Bone marrow (tissue), 2 donors: Measurements from ENCODE around the gene TEX13B.
"Not testable (repeated sequence)": the region's sequence is repeated elsewhere in the genome, so short reads cannot be mapped to it uniquely, and the experiment has no call there.

Experiments used
- DNase-seq, 2 donors: peaks; one replicate each; lab custom pipeline; 2025; lab: John Stamatoyannopoulos, UW

The TEX13B gene, protein sequence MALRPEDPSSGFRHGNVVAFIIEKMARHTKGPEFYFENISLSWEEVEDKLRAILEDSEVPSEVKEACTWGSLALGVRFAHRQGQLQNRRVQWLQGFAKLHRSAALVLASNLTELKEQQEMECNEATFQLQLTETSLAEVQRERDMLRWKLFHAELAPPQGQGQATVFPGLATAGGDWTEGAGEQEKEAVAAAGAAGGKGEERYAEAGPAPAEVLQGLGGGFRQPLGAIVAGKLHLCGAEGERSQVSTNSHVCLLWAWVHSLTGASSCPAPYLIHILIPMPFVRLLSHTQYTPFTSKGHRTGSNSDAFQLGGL

DNA sequence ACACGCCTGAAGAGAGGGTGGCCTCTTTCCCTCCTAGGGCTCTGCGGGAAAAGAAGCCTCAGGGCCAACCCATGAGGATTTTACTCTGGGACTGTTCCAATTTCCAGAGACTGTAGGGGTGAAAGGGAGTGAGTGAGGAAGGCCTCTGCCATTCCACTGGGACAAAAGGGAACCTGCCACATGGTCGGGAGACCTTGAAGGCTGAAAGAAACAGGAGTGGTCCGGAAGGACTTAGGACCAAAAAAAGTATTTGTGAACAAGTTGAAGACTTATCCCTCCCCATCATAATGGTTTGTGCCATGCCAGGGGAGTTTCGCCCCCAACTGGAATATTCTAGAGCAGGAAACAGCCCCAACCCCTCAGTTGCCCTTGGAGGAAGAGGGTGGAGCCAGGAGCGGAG, at the start of gene TEX13B:
Gene TEX13B, minus strand, starts transcription at position 15 of the 400 bp plus-strand sequence. CDS start 243 bp downstream, outside the sequence.
- DNase-seq = no peak

DNA sequence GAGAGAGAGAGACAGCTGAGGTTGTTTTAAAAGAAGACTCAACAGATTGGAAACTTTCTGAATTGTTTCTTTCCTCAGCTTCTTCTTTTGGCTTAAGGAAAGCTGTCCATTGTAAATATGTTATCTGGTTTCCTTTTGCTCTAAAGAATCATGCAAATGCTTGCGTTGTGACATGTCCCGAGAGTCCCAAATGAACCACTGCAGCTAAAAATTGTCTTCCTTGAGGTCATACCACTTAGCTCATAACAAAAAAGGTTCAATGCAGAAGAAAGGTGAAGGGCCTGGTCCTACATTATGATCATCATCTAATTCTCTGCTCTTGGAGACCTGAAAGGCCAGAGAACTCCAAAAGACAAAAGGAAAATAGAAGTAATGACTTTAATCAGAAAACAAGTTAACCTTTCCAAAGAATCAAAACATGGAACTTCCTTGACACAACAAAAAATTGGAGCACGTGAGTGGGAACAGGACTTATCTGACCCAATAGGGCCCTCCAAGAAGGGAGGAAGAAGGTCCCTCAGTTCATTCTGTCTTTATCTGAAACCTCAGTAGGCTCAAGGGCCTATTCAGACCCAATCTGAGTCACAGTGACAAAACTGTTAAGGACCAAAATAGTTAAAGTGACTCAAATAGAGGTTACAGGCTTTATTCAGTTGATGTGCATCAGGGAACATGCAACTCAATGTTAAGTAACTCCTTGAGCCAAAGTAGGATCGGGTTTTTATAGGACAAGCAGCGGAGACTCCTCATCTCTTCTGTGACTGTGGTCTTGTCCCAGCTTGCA, 48.0 kb upstream of the TEX13B start:
- DNase-seq = no peak

DNA sequence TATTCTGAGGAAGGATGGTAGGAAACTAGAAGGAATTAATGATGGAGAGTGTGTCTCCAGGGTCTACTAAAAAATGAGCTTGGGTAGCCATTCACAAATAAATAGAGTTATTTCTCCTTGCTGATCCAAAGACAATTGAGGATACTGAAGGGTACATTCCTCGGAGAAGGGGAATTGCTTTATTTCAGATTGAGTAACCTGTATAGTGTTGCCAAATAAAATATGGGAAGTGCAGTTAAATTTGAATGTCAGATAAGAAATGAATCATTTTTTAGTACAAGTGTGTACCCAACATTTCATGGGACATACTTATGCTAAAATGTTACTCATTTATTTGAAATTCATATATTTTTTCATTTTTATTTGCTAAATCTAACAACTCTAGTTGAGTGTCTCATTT, 46.7 kb upstream of the TEX13B start:
- DNase-seq = no peak

DNA sequence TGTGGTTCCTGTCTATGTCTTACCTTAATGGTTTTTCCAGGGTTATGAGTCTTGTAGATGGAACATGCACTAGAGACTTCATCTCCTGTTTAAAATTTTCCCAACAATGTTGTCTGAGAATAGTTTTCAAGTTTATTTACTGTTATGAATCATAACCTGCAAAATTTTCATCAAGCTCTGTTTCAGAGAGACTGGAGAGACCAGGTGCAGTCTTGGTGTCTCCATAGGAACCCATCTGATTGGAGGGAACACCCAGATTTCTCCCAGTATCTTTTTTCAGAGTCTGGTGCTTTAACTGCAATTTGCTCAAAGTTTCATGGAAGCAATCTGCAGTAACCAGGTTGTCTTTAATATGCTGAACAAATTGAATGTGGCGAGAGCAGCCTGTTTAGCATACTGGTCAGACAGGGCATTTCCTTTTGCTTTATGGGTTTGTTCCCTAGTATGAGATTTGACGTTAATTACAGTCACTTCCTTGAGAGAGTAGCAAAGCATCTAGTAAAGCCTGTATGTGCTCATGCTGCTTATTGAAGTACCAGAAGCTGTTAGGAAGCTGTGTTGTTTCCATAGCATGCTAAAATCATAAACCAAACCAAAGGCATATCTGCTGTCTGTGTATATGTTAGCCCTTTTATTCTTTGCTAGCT, 43.9 kb upstream of the TEX13B start:
- DNase-seq = no peak

DNA sequence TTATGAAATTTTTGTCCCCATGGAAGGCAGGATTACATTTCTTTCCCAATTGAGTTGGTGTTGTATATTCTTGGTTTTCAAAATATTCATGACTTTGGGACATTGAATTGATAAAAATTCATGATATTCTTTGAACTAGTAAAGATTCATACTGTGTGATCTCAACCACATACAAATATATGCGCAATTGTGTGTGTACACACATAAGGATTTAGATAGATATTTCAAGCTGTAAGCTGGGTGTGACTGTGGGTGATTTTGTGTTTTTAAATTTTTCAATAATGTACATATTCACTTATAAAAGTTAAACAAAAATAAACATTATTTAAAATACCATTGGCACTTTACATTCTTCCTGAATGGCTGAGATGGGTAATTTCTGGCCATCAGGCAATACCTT, 43.2 kb upstream of the TEX13B start:
- no peak for DNase-seq

DNA sequence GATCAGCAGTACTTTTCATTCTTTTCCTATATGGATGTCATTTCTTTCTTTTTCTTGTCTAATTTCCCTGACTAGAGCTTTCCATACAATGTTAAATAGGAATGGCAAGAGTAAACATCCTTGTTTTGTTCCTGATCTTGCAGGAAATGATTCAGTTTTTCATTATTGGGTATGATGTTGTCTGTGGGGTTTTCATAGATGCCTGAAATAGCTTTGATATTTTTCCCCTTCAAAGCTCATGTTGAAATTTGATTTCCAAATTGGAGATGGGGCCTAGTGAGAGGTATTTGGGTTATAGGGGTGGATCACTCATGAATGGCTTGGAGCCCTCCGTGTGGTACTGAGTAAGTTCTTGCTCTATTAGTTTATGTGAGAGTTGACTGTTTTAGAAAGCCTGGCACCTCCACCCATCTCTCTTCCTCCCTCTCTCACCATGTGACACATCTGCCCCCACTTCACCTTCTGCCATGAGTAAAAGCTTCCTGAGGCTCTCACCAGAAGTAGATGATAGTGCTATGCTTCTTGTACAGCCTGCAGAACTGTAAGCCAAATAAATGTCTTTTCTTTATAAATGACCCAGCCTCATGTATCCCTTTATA, 40.4 kb upstream of the TEX13B start:
- no peak for DNase-seq

DNA sequence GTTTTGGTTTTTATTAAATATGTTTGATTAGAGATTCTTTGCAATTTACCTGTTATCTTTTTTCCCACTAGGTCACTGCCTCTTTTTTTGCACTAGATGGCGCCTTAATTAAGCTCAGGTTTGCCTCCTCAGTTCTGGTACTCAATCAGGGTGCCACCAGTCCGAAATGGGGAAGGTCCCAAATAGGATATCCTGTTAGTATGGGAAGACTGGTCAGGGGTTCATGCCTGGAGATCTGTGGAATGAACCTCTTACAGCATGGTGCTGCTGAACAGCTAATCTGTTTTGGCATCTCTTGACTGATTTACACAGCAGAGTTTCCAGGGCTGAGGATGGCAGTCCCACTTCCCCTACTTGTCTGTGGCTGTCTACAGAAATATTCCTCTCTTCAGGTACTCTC, 38.5 kb upstream of the TEX13B start:
- DNase-seq = no peak

DNA sequence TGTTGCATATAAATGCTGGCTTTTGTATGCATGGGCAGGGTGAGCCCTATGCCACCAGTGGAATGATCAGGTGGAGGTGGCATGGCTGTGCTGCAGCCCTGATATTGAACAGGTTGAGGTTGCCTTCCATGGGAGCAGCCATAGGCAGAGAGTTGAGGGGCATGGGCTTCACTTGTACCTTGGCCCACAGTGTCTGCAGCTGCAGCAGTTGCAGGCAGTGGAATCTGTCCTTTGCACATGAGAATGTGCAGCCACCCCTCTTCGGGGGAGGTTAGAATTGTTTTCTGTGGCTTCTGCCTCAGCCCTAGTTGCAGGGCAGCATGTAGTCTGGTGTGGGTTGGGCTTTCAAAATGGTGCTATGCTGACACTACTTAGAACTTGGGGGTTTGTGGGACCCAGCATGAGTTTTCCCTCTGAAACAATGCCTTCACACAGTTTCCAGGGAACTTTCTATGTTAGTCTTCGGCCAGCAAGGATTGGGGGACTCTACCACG, 37.3 kb upstream of the TEX13B start:
- no peak for DNase-seq

DNA sequence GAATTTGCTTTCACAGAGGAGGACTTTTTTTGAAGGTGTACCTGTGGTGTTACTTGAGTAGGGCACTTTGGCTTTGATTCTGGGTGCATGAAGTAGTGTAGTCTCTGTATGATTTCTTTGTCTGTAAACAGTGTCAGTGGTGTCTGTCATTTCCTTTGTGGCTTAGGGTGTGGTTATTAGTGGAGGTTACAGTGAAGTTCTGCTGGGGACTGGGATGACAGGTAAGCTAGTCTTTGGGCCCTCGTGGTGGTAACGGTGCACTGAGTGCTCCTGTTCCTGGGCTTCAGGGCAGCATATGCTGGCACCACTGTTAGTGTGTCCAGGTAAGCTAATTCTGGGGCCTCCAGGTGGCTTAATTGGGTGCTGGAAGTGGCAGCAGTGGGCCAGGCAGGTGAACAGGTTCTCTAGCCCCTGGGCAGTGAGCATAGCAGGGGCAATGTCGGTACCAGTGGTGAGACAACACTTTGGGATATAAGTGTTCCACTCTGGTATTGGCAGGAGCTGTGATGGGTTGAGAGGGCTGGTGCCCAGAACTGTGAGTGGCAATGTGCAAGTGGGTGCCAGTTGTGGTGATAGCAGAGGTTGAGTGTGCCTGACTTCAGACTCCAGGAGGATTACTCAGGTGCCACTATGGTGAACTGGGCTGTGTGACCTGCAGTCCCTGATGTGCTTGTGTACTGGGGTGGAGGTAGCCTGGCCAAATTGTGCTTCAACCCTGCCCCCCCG, 36.6 kb upstream of the TEX13B start:
- DNase-seq = no peak

DNA sequence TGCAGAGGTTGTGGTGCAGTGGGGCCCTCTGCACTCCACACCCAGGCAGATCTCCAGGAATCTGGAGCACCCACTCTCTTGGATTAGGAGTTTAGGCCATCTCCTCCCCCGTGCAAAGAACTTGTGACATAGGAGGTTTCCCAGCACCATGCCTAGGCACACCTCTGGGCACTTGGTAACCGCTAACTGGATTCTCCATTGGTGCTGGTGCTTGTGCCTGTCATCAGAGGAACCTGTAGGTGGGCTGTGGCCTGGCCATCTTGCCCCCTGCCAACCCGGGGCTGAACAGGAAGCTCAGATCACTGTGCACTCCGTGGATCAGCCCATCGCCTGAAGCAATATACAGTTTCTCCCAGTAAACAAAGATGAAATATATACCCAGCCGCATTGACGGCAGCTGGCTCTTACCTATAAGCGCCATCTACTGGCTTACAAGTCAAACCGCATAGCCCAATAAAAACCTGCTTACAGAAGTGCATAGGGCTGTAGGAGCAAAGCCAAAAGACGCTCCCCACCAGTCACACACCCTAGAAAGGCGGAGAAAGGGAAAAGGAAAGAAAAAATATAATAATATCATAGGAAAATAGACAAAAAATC, 19.1 kb upstream of the TEX13B start:
- DNase-seq = no peak

DNA sequence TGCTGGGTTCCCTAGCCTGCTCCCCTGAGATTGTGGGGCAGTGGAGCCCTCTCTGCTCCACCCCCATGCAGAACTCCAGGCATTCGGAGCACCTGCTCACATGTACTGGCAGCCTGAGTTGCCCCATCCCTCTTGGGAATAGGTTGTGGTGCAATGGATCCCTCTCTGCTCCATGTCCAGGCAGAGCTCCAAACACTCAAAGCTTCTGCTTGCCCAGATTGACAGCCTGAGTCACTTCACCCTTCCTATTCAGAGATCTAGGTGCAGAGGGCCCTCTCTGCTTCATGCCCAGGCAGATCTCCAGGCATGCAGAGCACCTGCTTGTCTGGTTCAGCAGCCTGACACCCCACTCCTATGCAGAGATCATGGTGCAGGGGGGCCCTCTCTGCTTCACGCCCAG, 18.6 kb upstream of the TEX13B start:
- no peak for DNase-seq

DNA sequence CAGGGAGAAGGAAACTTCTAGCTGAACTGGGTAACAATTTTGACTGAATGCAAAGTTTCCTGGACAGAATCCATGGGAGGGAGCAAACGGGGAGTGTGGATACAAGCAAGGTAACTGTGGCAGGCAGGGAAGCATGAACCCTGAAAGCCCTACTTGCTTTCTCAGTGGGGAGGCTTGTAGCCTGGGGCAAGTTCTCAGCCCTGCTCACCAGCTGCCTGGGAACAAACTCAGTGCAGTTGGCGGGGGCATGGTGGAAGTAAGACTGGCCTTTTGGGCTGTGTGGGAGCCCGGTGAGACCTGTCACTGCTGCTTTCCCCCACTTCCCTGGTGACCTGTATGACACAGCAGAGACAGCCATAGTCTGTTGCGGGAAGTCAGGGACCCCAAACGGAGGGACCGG, 14.0 kb upstream of the TEX13B start:
- DNase-seq = no peak

DNA sequence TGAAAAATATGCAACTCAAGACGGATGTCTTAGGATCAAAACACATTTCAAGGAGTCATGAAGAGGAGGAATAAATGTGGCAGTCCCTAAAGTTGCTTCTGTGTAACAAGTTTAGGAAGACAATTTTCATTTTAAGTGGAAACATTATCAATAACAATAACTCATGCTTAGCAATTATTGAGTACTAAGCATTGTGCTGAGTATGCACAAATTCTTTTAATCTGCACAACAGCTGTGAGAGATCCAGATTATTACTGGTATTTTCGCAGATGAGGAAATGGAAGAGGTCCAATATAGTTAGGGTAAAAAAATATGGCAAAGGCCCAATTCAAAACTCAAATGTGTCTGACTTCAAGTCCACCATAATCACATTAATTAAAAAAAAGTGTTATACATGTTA, 2.9 kb upstream of the TEX13B start:
- DNase-seq = no peak

DNA sequence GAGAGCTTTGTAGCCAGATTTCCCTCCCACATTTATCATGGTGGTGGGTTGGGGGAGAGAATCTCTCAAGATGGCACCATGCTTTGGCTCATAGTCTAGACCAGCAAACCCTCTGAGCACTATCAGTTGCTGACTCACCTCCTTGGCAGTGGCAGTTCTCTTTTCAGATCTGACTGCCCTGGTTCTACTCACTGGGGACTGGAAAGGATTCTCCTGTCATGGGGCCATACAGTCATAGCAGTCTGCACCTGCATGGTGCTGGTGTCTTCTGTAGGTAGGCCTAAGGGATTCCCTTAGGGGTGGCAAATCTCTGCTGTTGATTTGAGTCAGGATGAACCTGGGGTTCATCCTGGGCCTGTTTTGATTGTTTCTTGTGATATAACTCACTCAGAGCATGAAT, 2.6 kb downstream of the TEX13B start:
- no peak for DNase-seq

DNA sequence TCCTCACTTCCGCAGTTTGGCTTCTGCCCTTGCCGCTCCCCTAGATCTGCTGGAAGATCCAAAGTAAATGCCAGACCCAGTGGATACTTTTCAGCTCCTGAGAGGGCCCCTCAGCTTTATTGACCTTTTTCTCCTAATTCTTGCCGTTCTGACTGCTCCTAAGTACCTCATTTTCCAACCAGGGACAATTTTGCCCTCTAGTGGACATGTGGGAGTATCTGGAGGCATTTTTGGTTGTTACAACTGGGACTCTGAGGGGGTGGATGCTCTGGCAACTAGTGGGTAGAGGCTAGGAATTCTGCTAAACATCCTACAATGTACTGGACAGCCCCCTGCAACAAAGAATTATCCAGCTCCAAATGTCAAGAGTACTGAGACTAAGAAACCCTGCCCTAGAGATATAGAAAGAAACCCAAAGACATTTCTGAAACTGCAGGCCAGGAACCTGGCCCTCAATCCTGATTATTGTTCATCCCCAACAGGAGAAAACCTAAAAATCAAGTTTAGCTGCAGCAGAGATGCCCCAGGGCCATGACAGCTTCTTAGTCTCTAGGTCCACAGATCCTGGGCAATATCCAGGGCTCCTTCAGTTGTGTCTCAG, 3.4 kb downstream of the TEX13B start:
- DNase-seq = no peak

DNA sequence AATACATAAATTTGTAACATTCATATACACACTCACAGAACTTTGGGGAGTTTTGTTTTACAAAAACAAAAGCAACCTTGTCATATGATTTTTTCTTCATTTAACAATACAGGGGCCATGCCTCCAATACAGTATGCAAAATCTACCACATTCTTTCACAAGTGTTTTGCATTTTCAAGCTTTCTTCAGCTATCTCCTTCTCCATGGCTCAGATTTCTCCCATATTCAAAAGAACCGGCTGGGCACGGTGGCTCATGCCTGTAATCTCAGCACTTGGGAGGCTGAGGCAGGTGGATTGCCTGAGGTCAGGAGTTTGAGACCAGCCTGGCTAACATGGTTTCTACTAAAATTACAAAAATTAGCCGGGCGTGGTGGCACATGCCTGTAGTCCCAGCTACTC, 4.1 kb downstream of the TEX13B start:
- DNase-seq = no peak

DNA sequence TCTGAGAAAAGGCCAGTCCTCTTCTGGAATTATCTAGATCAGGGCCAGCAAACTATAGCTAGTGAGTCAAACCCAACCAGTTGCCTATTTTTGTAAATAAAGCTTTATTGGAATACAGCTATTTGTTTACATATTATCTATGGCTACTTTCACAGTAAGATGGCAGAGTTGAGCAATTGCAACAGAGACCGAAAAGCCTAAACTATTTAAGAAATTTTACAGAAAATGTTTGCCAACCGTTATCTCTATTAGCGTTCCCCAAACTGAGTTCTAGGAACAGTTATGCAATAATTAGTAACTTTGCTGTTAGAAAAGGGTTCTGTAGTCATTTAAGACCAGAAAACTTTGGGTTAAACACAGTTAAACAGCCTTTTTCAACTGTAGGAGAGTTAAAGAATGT, 10.5 kb downstream of the TEX13B start:
- DNase-seq = no peak

DNA sequence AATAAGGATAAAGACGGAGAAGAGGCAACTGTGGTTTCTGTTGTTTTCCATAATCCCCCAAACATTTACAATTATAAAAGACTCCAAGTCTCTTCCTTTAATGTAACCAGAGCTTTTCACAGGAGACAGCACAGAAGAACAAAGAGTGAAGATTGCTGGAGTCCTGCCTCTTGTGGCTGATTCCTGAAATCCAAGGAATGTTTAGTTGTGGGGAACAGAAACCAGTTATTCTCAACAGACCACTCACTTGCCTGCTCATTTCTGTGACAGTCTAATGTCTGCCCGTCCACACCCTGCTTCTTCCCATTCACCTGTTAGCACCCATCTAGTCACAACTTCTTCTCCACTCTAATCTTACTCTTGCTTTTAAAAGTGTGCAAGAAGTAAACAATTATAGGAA, 12.1 kb downstream of the TEX13B start:
- no peak for DNase-seq

DNA sequence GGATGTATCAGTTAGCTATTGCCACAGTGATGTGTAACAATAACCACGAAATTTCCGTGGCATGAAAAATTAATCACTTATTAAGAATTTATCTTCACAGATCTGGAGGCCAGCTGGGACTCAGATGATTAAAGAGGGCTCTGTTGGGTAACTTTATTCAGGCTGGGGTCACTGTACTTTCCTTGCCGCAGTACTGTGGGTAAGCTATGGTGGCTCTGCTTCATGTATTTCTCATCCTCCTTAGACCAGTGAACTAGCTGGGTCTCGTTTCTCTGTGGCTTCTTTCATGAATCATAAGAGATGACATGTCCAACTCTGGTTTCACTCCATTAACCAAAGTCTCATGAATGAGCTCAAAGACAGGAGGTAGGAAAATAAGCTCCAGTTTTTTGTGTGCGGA, 13.5 kb downstream of the TEX13B start:
- DNase-seq = no peak

DNA sequence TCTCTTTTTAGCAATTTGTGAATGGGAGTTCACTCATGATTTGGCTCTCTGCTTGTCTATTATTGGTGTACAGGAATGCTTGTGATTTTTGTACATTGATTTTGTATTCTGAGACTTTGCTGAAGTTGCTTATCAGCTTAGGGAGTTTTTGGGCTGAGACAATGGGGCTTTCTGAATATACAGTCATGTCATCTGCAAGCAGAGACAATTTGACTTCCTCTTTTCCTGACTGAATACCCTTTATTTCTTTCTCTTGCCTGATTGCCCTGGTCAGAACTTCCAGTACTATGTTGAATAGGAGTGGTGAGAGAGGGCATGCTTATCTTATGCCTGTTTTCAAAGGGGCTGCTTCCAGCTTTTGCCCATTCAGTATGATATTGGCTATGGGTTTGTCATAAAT, 26.8 kb downstream of the TEX13B start:
- not testable (repeated sequence) for DNase-seq

DNA sequence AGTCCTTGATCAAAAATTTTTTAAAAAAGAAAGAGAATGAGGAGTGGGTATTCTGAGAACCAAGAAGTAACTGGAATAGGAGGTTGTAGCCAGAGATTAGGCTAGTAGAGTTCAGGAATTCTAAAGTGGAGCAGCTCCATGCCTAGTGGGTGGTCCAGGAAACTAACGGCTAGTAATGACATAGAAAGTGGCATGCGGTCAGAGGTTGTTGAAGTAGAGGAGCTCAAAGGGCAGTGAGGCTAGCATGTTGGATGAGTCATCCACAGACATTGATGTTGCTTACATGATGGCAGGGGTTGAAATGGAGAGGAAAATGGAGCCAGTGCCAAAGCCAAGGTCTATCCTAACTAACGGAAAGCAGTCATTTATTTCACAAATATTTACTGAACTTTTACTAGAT, 42.1 kb downstream of the TEX13B start:
- no peak for DNase-seq
